ENCODE measurements around the gene ATP6V1B1. TPM values are rescaled to one million over a fixed set of nuclear protein-coding genes. Genes with fewer than 3 reads are reported as not detected.

The ATP6V1B1 gene
- total and polyA plus RNA-seq, 9 of the 15 experiments (the other 6 are each of a cell fraction or from before 2014, with no cell fraction given) = not detected

- TF ChIP-seq TCF15 (CRISPR knock-in tag; IDR thresholded peaks at IDR 0.05) = no peak
- TF ChIP-seq TBP (optimal IDR thresholded peaks at IDR 0.05; ENCODE audit: low read depth, low read length) = no peak
- no peak for TF ChIP-seq CAMTA2 (CRISPR knock-in tag; conservative IDR thresholded peaks at IDR 0.05)
- TF ChIP-seq POLR2A (conservative IDR thresholded peaks at IDR 0.05) = no peak
- TF ChIP-seq ZNF644 (tag; IDR thresholded peaks at IDR 0.05; ENCODE audit: low read depth) = no peak
- TF ChIP-seq ZBTB7A (IDR thresholded peaks at IDR 0.05; ENCODE audit: borderline replicate concordance, control insufficient read depth, low read depth, low read length) = no peak
These were observed 7.6 kb downstream of the ATP6V1B1 start (continued) for GRCh38 chr2:70943205-70943871.

- Histone ChIP-seq H3K27me3 (ENCODE audit: control insufficient read depth in 2 of 2, insufficient read depth in 2 of 2, low read length in 2 of 2) (peaks cover 3 to 36% of the 10 kb centered on the region in 2 experiments; a peak in 2 of 5 replicates), H3K79me2 (ENCODE audit: control insufficient read depth, insufficient read depth, low read length) (no peaks in the 10 kb centered on the region), H3K9me3 (replicated peaks; ENCODE audit: control insufficient read depth, insufficient read depth, low read depth, low read length) (no peaks in the 10 kb centered on the region), H3K4me3 (no peak overlapping the region), H3K27ac (ENCODE audit: extremely low read depth, low read depth, low read length) (no peak overlapping the region), H3K9me1 (ENCODE audit: control insufficient read depth, insufficient read depth, low read length) (peaks cover 2% of the 10 kb centered on the region), H3K36me3 (ENCODE audit: control insufficient read depth, insufficient read depth, low read length) (no peaks in the 10 kb centered on the region), H3K4me1 (replicated peaks in 1 of 2; ENCODE audit: control insufficient read depth in 2 of 2, insufficient read depth in 2 of 2, low read length in 2 of 2) (peaks cover 2 to 11% of the 10 kb centered on the region in 2 experiments; a peak in 3 of 5 replicates), H3K4me2 (ENCODE audit: insufficient read depth, low read length) (no peak overlapping the region), H4K20me1 (replicated peaks; ENCODE audit: control insufficient read depth, insufficient read depth, low read length) (peaks cover 6% of the 10 kb centered on the region; the same call in 1 of the 2 replicates), H3K9ac (ENCODE audit: insufficient read depth in 1 of 2, low read depth in 2 of 2, low read length in 2 of 2) (no peak overlapping the region), H2AFZ (ENCODE audit: low read depth, low read length) (no peak overlapping the region)
- no TSS peak for BruUV-seq (replicated peaks)
- ChIA-PET CTCF (ENCODE audit: low intra/inter-chr PET ratio) (interaction anchor here (0.6 kb wide), 1 partner anchor 258 kb away, joined by 3 read pairs; no protein-coding TSS in a partner anchor), POLR2A (interaction anchor here (0.6 kb wide), 1 partner anchor 13 kb away, joined by 3 read pairs; no protein-coding TSS in a partner anchor)
- ATAC-seq (no peak), DNase-seq (ENCODE audit: extremely low read depth in 1 of 4, low spot score in 3 of 4) (no peak), FAIRE-seq (no peak)
- intact Hi-C loops (cut with micrococcal nuclease) = loop anchor here (10.0 kb wide), 1 partner anchor 639 kb away; the partner anchor contains the start of gene FAM136A
- in situ Hi-C loops (cut with MboI) = loop anchor here (10.0 kb wide), 2 partner anchors 279 to 629 kb away; no protein-coding TSS in a partner anchor
- WGBS (ENCODE audit: insufficient coverage, low coverage, missing lambda C conversion rate) = 20% methylated on average over 4 of the region's 4 CpGs
- TF ChIP-seq NEUROD1 (IDR thresholded peaks at IDR 0.05; ENCODE audit: borderline replicate concordance, low read depth, low read length, partially characterized antibody) (no peak), ARID2 (IDR thresholded peaks at IDR 0.05) (no peak), HMG20B (CRISPR knock-in tag; IDR thresholded peaks at IDR 0.05) (no peak), CLOCK (CRISPR knock-in tag; IDR thresholded peaks at IDR 0.05; ENCODE audit: borderline replicate concordance) (no peak), ATF3 (IDR thresholded peaks at IDR 0.05) (no peak), ATF3 (CRISPR knock-in tag; conservative IDR thresholded peaks at IDR 0.05) (no peak), THAP12 (CRISPR knock-in tag; IDR thresholded peaks at IDR 0.05) (no peak), ZNF347 (CRISPR knock-in tag; IDR thresholded peaks at IDR 0.05; ENCODE audit: low read depth) (no peak)
These were observed 8.5 kb downstream of the ATP6V1B1 start for GRCh38 chr2:70944111-70944690.
